PC-9 (cell line): ENCODE measurements around the gene EID1. TPM values are rescaled to one million over a fixed set of nuclear protein-coding genes. Genes with fewer than 3 reads are reported as not detected.

Experiments
- BruUV-seq: library from RNA; stranded (reverse); fragments of 400-500 nt; replicated peaks from 2 replicates; lab custom pipeline; 2021; lab: Mats Ljungman, UMichigan
- CTCF ChIA-PET: fragments of 300-600 bp; sonication (Branson Sonifier 250); formaldehyde crosslinking; loops from one replicate; lab custom pipeline; 2022; ENCODE audit warnings: antibody characterized with exemption; lab: Charles Lee
- POLR2A ChIA-PET: fragments of 300-600 bp; sonication (Branson Sonifier 250); formaldehyde crosslinking; loops from one replicate; lab custom pipeline; 2022; ENCODE audit warnings: antibody characterized with exemption; ENCODE audit not compliant: unreplicated experiment; lab: Charles Lee
- DNase-seq, 2 experiments: peaks; one replicate each; pipeline versions ENCODE4 v3.0.0 to v3.0.0-alpha.2; 2015 to 2022; ENCODE audit warnings: mixed read lengths in 1 of 2
- H2AFZ ChIP-seq: fragments of 200-600 bp; sonication (generic); 2 replicates; pipeline ENCODE4 v1.8.1; 2017; ENCODE audit warnings: antibody characterized with exemption
- H3F3A ChIP-seq: fragments of 200-600 bp; sonication (generic); 2 replicates; pipeline ENCODE4 v1.8.1; 2017; ENCODE audit warnings: antibody characterized with exemption, mild to moderate bottlenecking, low read depth; ENCODE audit not compliant: insufficient read depth
- H3K27ac ChIP-seq: fragments of 200-600 bp; sonication (generic); 2 replicates; pipeline ENCODE4 v1.6.1; 2016; ENCODE audit warnings: mixed run types
- H3K27me3 ChIP-seq: fragments of 200-600 bp; sonication (generic); 2 replicates; pipeline ENCODE4 v1.6.1; 2016; ENCODE audit warnings: low read depth, mixed run types; ENCODE audit not compliant: insufficient read depth
- H3K36me3 ChIP-seq: fragments of 200-600 bp; sonication (generic); 2 replicates; pipeline ENCODE4 v1.6.1; 2016; ENCODE audit warnings: low read depth, mixed run types
- H3K4me1 ChIP-seq: fragments of 200-600 bp; sonication (generic); replicated peaks from 2 replicates; pipeline ENCODE4 v1.6.1; 2016; ENCODE audit warnings: mixed run types; ENCODE audit not compliant: insufficient read depth
- H3K4me2 ChIP-seq: fragments of 200-600 bp; sonication (generic); 2 replicates; pipeline ENCODE4 v1.6.1; 2017; ENCODE audit warnings: mixed run types
- H3K4me3 ChIP-seq: fragments of 200-600 bp; sonication (generic); 2 replicates; pipeline ENCODE4 v1.6.1; 2016; ENCODE audit warnings: mixed run types
- H3K79me2 ChIP-seq: fragments of 200-600 bp; sonication (generic); 2 replicates; pipeline ENCODE4 v1.6.1; 2017; ENCODE audit warnings: low read depth, mixed run types
- H3K9me2 ChIP-seq: fragments of 200-600 bp; sonication (generic); 2 replicates; pipeline ENCODE4 v1.8.1; 2017; ENCODE audit warnings: mild to moderate bottlenecking; ENCODE audit not compliant: insufficient read depth
- H3K9me3 ChIP-seq: fragments of 200-600 bp; sonication (generic); 2 replicates; pipeline ENCODE4 v1.8.1; 2016; ENCODE audit warnings: low read depth; ENCODE audit not compliant: insufficient read depth
- H4K20me1 ChIP-seq: fragments of 200-600 bp; sonication (generic); 2 replicates; pipeline ENCODE4 v1.8.1; 2017; ENCODE audit not compliant: insufficient read depth
- EZH2 ChIP-seq: fragments of 200-600 bp; sonication (generic); IDR thresholded peaks from 2 replicates; pipeline ENCODE4 v1.8.0; 2017; ENCODE audit warnings: antibody characterized with exemption, low read depth
- intact Hi-C: fragments of 100-400 bp; cut with micrococcal nuclease; formaldehyde crosslinking; loops from one replicate; pipeline ENCODE4 v1.10.0; 2022; ENCODE audit not compliant: unreplicated experiment
- total RNA-seq: library from RNA; stranded (reverse); gene quantifications from 2 replicates; pipeline ENCODE4 v1.2.3, GENCODE V29; 2021
- TF ChIP-seq, protein P1 (sequence below): fragments of 200-600 bp; sonication (generic); conservative IDR thresholded peaks from 2 replicates; pipeline ENCODE4 v1.6.1; 2017; ENCODE audit warnings: mixed run types, antibody characterized with exemption, mild to moderate bottlenecking, moderate library complexity

Gene EID1
- total RNA-seq, 1 experiment from 2014 or later: 73.9 TPM

DNA sequence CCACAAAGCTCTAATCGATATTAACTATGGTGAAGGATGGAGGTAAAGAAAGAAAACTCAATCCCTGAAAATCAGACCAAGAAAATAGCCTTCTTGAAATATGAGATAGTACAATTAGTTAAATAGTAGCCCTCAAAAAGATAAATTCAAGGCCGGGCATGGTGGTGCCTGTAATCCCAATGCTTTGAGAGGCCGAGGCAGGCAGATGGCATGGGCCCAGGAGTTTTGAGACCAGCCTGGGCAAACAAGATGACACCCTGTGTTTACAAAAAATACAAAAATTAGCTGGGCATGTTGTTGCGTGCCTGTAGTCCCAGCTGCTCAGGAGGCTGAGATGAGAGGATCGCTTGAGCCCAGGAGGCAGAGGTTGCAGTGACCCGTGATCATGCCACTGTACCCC is 35.4 kb upstream of the EID1 start:
- no peak overlapping the region for H3K4me2 ChIP-seq
- H2AFZ ChIP-seq: no peak overlapping the region
- ChIA-PET POLR2A (no interaction called here), CTCF (no interaction called here)
- no peaks in the 10 kb centered on the region for H3K36me3 ChIP-seq
- H3K4me1 ChIP-seq: no peaks in the 10 kb centered on the region
- no TSS peak for BruUV-seq
- H3K9me3 ChIP-seq: no peaks in the 10 kb centered on the region
- H3K79me2 ChIP-seq: no peaks in the 10 kb centered on the region
- H4K20me1 ChIP-seq: no peaks in the 10 kb centered on the region
- intact Hi-C loops: no loop called here
- H3K27ac ChIP-seq: no peak overlapping the region
- TF ChIP-seq EZH2: no peak
- TF ChIP-seq, protein P1, sequence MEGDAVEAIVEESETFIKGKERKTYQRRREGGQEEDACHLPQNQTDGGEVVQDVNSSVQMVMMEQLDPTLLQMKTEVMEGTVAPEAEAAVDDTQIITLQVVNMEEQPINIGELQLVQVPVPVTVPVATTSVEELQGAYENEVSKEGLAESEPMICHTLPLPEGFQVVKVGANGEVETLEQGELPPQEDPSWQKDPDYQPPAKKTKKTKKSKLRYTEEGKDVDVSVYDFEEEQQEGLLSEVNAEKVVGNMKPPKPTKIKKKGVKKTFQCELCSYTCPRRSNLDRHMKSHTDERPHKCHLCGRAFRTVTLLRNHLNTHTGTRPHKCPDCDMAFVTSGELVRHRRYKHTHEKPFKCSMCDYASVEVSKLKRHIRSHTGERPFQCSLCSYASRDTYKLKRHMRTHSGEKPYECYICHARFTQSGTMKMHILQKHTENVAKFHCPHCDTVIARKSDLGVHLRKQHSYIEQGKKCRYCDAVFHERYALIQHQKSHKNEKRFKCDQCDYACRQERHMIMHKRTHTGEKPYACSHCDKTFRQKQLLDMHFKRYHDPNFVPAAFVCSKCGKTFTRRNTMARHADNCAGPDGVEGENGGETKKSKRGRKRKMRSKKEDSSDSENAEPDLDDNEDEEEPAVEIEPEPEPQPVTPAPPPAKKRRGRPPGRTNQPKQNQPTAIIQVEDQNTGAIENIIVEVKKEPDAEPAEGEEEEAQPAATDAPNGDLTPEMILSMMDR: no peak
- H3K4me3 ChIP-seq: no peak overlapping the region
- no peaks in the 10 kb centered on the region for H3F3A ChIP-seq
- no peak for DNase-seq
- no peaks in the 10 kb centered on the region for H3K9me2 ChIP-seq
- H3K27me3 ChIP-seq: no peaks in the 10 kb centered on the region

DNA sequence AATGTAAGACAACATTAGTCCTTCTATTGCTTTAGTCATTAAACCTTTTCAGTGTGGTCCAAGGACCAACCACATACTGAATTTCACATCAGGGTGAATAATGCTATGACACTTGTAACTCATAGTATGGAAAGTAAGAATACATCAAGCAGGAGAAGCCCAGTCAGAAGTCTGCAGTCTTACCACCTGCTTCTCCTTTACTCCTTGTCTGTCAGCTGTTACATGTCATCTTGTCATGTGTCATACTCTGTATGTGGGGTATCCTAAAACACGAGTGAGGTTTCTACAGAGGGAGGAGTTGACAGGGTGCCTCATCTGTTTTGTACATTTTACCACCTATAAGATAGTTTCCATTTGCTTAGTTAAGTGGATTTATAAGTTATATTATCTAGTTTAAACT is 32.8 kb upstream of the EID1 start:
- H2AFZ ChIP-seq: no peak overlapping the region
- ChIA-PET POLR2A (no interaction called here), CTCF (no interaction called here)
- no TSS peak for BruUV-seq
- H3K27ac ChIP-seq: no peak overlapping the region
- H4K20me1 ChIP-seq: no peaks in the 10 kb centered on the region
- no peaks in the 10 kb centered on the region for H3K36me3 ChIP-seq
- no peaks in the 10 kb centered on the region for H3K9me3 ChIP-seq
- no peaks in the 10 kb centered on the region for H3K27me3 ChIP-seq
- no peaks in the 10 kb centered on the region for H3K4me1 ChIP-seq
- H3K4me3 ChIP-seq: no peak overlapping the region
- H3K79me2 ChIP-seq: no peaks in the 10 kb centered on the region
- DNase-seq: no peak
- TF ChIP-seq, protein P1: no peak
- no peak for TF ChIP-seq EZH2
- no peaks in the 10 kb centered on the region for H3K9me2 ChIP-seq
- intact Hi-C loops: no loop called here
- no peak overlapping the region for H3K4me2 ChIP-seq
- H3F3A ChIP-seq: no peaks in the 10 kb centered on the region

DNA sequence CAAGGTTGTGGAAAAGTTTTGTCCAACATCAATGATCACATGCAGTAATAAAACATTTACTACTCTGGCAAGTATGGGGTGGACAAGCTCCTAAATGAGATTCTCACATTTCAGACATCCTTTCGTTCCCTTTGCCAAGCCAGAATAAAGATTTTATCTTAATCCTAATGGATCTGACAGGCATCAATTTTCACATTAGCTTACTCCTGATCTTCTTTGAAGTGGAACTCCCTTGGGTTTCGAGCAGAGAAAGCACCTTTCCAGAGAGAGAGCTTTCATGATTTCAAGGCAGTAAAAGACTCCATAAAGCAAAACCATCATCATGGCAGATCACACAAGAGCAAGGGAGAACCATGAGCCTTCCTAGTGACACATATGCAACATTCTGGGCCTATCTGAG is 27.3 kb upstream of the EID1 start:
- ChIA-PET POLR2A (no interaction called here), CTCF (no interaction called here)
- DNase-seq: no peak

More for the DNA sequence above, 27.3 kb upstream of the EID1 start:
- no peaks in the 10 kb centered on the region for H4K20me1 ChIP-seq
- H3K9me2 ChIP-seq: no peaks in the 10 kb centered on the region
- 0 out of 2 replicates have a peak, but pooled peaks cover under 1% of the 10 kb centered on the region for H3K4me1 ChIP-seq
- H2AFZ ChIP-seq: no peak overlapping the region
- no peaks in the 10 kb centered on the region for H3K27me3 ChIP-seq
- BruUV-seq: no TSS peak
- H3F3A ChIP-seq: no peaks in the 10 kb centered on the region
- intact Hi-C loops: no loop called here
- no peaks in the 10 kb centered on the region for H3K79me2 ChIP-seq
- no peak overlapping the region for H3K4me3 ChIP-seq
- no peak for TF ChIP-seq EZH2
- TF ChIP-seq, protein P1: no peak
- no peak overlapping the region for H3K27ac ChIP-seq
- H3K9me3 ChIP-seq: no peaks in the 10 kb centered on the region
- H3K36me3 ChIP-seq: no peaks in the 10 kb centered on the region
- H3K4me2 ChIP-seq: no peak overlapping the region
